GM19395 (cell line): ENCODE data around the gene C19orf81.

Experiments used
- ATAC-seq: cut with Tn5 transposase; IDR thresholded peaks from one replicate; pipeline ENCODE4 v1.9.1; 2021; ENCODE audit warnings: mild to moderate bottlenecking, moderate library complexity; ENCODE audit not compliant: unreplicated experiment

Gene C19orf81

DNA sequence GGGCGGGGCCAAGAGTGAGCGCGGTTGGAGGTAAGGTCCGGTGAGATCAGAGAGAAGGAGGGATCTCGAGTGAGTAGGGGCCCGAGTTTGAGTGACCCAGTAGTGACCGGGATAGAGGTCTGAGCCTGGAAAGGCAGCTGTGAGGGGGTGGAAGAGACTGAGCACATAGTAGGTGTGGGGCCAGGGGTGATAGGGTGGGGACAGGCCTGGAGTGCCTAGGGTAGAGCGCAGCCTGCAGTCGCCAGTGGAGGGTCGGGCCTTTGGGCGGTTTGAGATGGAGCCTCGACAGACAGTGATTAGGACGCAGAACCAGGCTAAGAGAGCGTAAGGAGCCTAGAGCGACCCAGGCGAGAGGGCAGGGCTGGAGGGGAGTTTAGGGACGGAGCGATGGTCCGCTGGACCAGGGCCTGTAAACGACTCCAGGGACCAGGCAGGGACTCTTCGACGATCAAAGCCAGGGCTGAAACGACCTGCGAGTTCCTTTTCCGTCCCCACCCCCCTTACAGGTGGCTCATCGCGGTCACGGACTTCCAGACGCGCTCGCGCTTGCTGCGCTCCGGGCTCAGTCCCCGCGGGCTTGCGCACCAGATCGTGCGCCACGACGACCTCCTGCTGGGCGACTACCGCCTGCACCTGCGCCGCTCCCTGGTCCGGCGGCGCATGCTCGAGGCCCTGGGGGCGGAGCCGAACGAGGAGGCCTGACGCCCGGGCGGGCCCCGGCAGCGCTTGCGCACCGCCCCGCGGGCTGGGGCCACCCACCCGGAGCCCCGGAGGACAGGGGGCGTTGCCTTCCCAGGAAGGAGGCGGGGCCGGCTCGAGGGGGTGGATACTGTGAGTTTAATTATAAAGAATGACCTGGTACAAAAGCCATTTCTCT, 9.4 kb downstream of the C19orf81 start:
- ATAC-seq = no peak

GRCh38 chr19:50659318-50660087, 10.3 kb downstream of the C19orf81 start:
- no peak for ATAC-seq

GRCh38 chr19:50660088-50660366, 10.8 kb downstream of the C19orf81 start:
- no peak for ATAC-seq

DNA sequence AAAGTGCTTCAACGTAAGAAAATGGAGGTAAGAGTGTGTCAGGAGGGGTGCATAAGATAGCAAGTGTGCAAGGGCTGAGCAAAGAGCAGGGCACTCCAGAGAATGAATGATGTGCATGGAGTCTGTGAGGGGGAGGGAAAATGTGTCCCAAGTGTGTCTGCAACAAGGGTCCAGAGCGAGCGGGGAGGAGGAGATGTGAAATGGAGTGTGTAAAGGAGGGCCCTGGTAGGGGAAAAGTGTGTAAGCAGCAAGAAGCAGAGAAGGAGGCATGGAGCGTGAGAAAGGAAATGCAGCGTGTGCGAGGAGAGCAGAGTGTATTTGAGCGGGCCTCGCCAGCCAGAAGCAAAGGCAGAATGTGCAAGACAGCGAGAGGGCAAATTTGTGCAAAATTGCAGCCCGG, 11.8 kb downstream of the C19orf81 start:
- ATAC-seq = no peak

- ATAC-seq = no peak
Observed at GRCh38 chr19:50661766-50662650, 12.8 kb downstream of the C19orf81 start.

DNA sequence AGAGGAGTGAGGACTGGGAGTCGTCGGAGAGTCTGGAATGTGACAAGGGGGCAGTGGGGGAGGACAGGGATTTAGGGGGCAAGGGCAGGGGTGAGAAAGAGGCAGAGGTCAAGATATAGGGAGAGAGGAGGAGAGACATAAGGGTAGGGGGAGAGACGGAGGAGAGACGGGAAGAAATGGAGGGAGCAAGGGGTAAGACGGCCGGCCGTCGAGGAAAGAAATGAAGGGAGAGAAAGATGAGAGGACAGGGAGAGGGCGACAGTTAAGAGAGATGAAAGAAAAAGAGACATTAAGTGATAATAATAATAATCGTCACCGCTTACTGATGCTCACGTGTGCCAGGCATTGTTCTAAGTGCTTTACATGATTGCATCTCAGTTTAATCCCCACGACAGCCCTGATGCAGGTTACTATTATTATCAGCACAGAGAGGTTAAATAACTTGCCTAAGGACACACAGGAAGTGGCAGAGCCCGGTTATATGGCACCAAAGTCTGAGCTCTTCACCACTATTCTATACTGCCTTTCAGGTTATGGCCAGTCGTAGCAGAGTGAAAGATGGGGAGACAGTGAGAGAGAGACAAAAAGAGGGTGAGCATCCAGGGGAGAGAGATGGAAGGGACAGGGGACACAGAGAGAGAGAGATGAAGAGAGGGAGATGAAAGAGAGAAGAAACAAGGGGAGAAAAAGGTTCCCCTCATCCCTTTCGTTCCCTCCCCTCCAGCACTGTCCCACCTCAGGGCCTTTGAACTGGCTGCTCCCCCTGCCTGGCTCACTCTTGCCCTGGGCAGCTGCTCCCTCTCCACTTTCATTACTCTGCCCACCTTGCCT, 13.6 kb downstream of the C19orf81 start:
- ATAC-seq = no peak

GRCh38 chr19:50663482-50663790, 14.2 kb downstream of the C19orf81 start:
- ATAC-seq = no peak

- ATAC-seq = no peak
Observed at GRCh38 chr19:50664204-50664603, 15.0 kb downstream of the C19orf81 start.

DNA sequence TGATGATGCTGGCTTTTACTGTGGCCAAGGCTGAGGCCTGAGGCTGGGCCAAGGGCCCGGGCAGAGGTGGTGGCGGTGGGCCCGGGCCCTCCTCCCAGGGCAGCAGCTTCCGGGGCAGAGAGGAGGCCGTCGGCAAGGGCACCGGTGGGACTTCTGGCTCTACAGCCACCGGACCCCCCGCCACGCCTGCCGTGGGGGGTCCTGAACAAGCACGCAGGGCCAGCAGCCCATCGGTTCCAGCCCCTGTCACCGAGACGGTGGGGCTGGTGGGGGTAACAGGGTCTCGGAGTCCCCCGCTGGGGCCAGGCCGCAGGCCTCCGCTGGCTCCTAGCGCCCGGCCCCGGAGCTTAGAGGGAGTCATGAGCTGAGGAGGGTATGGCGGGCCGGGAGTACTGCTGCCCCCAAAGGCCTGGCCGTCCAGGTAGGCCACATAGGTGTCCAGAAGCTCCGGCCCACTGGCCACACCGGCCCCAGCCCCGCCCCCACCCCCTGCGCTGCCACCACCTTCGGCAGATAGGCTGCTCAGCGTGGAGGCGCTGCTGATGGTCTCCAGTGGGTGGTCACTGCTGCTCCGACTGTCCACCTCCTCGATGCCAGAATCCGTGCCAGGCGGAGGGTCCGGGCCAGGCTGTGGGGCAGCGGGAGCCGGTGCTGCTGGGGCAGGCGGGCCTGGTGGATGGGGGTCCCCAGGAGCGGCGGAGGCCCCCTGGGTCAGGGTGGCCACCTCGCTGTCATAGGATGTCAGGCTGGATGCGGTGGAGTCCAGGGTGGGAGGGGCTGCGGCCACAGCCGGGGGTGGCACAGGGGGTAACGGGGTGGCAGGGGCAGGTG, 17.3 kb downstream of the C19orf81 start:
- no peak for ATAC-seq

- no peak for ATAC-seq
Observed at GRCh38 chr19:50667177-50667758, 18.0 kb downstream of the C19orf81 start.

GRCh38 chr19:50667759-50668231, 18.6 kb downstream of the C19orf81 start:
- ATAC-seq = no peak

DNA sequence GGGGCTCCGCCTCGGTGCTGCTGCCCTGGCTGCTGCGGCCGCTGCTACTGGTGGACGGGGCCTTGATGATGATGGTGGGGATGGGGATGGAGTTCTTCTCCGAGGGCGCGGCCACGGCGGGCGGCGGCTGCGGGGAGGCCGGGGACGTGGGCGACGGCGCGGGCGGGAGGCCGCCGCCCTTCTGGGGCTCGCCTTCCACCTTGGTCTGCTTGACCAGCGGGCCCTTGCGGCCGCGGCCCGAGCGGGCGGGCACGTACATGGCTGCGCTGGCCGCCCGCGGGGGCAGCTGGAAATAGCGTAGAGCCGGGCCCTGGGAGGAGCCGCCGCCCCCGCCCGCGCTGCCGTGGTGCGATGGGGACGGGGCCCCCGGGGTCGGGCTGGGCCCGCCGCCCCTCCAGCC, 19.2 kb downstream of the C19orf81 start:
- ATAC-seq = no peak

DNA sequence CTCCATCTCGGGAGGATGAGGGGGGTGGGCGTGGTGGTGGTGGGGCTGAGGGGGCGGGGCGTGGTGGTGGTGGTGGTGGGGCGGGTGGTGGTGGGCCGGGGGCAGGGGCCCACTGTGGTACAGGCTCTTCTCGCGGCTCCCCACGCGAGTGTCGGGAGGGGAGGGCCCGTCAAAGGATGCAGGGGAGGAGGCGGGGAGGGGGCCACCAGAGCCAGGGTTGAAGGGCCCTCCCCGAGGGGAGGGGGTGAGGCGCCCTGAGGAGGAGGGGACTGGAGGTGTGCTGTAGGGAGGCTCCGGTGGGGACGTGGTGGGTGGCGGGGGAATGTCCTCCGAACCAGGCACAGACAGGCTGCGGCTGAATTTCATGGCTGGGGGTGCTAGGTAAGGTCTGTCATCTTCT, 19.6 kb downstream of the C19orf81 start:
- no peak for ATAC-seq

- no peak for ATAC-seq
Observed at GRCh38 chr19:50669302-50670101, 20.3 kb downstream of the C19orf81 start.

DNA sequence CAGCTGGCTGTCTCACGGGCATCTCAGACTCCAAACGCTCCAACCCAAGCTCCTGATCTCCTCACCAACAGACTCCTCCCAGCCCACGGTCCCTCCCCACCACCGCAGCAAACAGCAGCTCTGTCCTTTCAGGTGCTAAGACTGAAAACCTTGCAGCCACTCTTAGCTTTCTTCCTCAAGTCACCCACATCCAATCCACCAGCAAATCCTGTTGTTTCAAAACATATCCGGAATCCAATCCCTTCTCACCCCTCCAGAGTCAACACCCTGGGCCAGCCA, 20.8 kb downstream of the C19orf81 start:
- ATAC-seq = no peak

DNA sequence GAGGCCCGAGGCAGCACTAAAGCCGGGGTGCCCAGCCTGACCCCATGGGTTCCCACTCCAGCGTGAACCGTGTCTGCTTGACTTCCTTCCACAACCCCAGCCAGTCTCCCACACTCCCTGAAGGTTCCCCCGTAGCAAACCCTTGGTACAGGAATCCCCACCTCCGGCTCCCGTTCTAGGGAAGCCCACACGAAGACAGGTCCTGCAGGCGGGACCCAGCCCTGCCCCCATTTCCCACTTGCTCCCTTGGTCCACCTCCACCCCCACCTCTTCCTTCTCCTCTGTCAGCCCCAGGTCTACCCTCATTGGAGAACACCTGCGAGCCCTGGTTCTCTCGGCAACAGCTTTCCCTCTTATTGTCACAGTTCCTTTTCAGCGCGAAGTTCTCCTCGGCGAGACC, 23.9 kb downstream of the C19orf81 start:
- ATAC-seq = no peak

GRCh38 chr19:50676625-50677197, 27.5 kb downstream of the C19orf81 start:
- ATAC-seq = no peak

- ATAC-seq = no peak
Observed at GRCh38 chr19:50677636-50678035, 28.4 kb downstream of the C19orf81 start.
